ENCODE results near the gene NDUFS7. TPM values are rescaled to one million over a fixed set of nuclear protein-coding genes. Genes with fewer than 3 reads are reported as not detected.

Gene NDUFS7
- polyA plus RNA-seq, 3 donors: 119 to 232 (median 211) TPM

- Histone ChIP-seq H3K36me3 (replicated peaks in 1 of 2; ENCODE audit: control insufficient read depth in 1 of 2, insufficient read depth in 2 of 2, low read length in 2 of 2) (peaks cover 51 to 68% of the 10 kb centered on the region in 2 donors), H3K9ac (ENCODE audit: insufficient read depth, low read length, poor library complexity, severe bottlenecking) (no peak overlapping the region), H4K20me1 (ENCODE audit: insufficient read depth, low read length) (peaks cover 60% of the 10 kb centered on the region), H3K4me3 (replicated peaks in 1 of 3; ENCODE audit: low read depth in 2 of 3, low read length in 3 of 3) (no peak overlapping the region), H3K27ac (ENCODE audit: low read depth in 1 of 2, low read length in 2 of 2) (no peak overlapping the region), H3K9me3 (replicated peaks in 1 of 2; ENCODE audit: control insufficient read depth in 1 of 2, insufficient read depth in 1 of 2, low read length in 2 of 2) (no peaks in the 10 kb centered on the region), H2AFZ (ENCODE audit: insufficient read depth, low read depth, low read length, poor library complexity, severe bottlenecking) (no peak overlapping the region), H3K4me1 (ENCODE audit: control insufficient read depth in 1 of 2, insufficient read depth in 2 of 2, low read length in 2 of 2) (peaks cover 4 to 6% of the 10 kb centered on the region in 2 donors), H3K27me3 (ENCODE audit: control insufficient read depth in 2 of 2, insufficient read depth in 2 of 2, low read length in 2 of 2) (no peaks in the 10 kb centered on the region), H3K79me2 (ENCODE audit: insufficient read depth, low read length) (peaks cover 8% of the 10 kb centered on the region), H3K4me2 (replicated peaks; ENCODE audit: extremely low read depth, low read length, poor library complexity, severe bottlenecking) (no peak overlapping the region)
- Mint-ChIP-seq H3K4me1 (peaks cover 10% of the 10 kb centered on the region), H3K36me3 (peaks cover 26 to 56% of the 10 kb centered on the region in 2 donors), H3K9me3 (peaks cover 0 to 2% (median 0%) of the 10 kb centered on the region in 7 donors), H3K27ac (peak overlapping the region in 1 of 7 donors; percentile 52), H3K27me3 (ENCODE audit: low read depth in 3 of 3) (peaks cover 0 to 4% (median 1%) of the 10 kb centered on the region in 3 donors), H3K4me3 (no peak overlapping the region)
- TF ChIP-seq CTCF (IDR thresholded peaks at IDR 0.05): no peak
- intact Hi-C loops (cut with micrococcal nuclease): no loop called here
- 93% methylated on average over 45 of the region's 47 CpGs for WGBS (ENCODE audit: insufficient coverage)
- DNase-seq: no peak
Measured at GRCh38 chr19:1433119-1434039, 49.7 kb downstream of the NDUFS7 start.

- Histone ChIP-seq H3K27me3 (ENCODE audit: control insufficient read depth in 2 of 2, insufficient read depth in 2 of 2, low read length in 2 of 2) (no peaks in the 10 kb centered on the region), H3K36me3 (replicated peaks in 1 of 2; ENCODE audit: control insufficient read depth in 1 of 2, insufficient read depth in 2 of 2, low read length in 2 of 2) (peaks cover 46 to 62% of the 10 kb centered on the region in 2 donors), H3K79me2 (ENCODE audit: insufficient read depth, low read length) (peaks cover 14% of the 10 kb centered on the region), H3K4me1 (ENCODE audit: control insufficient read depth in 1 of 2, insufficient read depth in 2 of 2, low read length in 2 of 2) (peaks cover 5 to 11% of the 10 kb centered on the region in 2 donors), H4K20me1 (ENCODE audit: insufficient read depth, low read length) (peaks cover 60% of the 10 kb centered on the region), H3K27ac (ENCODE audit: low read depth in 1 of 2, low read length in 2 of 2) (no peak overlapping the region), H3K9me3 (replicated peaks in 1 of 2; ENCODE audit: control insufficient read depth in 1 of 2, insufficient read depth in 1 of 2, low read length in 2 of 2) (no peaks in the 10 kb centered on the region), H3K9ac (ENCODE audit: insufficient read depth, low read length, poor library complexity, severe bottlenecking) (no peak overlapping the region), H3K4me3 (replicated peaks in 1 of 3; ENCODE audit: low read depth in 2 of 3, low read length in 3 of 3) (no peak overlapping the region), H3K4me2 (replicated peaks; ENCODE audit: extremely low read depth, low read length, poor library complexity, severe bottlenecking) (no peak overlapping the region), H2AFZ (ENCODE audit: insufficient read depth, low read depth, low read length, poor library complexity, severe bottlenecking) (no peak overlapping the region)
- no peak overlapping the region for H3K27ac Mint-ChIP-seq
- intact Hi-C loops (cut with micrococcal nuclease): no loop called here
- TF ChIP-seq CTCF (IDR thresholded peaks at IDR 0.05): no peak
- peaks cover 0 to 4% (median 1%) of the 10 kb centered on the region in 3 donors for H3K27me3 Mint-ChIP-seq (ENCODE audit: low read depth in 3 of 3)
- WGBS (ENCODE audit: insufficient coverage): 95% methylated on average over 17 of the region's 17 CpGs
- peaks cover 26 to 53% of the 10 kb centered on the region in 2 donors for H3K36me3 Mint-ChIP-seq
- peaks cover 0 to 2% (median 0%) of the 10 kb centered on the region in 7 donors for H3K9me3 Mint-ChIP-seq
- no peak overlapping the region for H3K4me3 Mint-ChIP-seq
- no peak for DNase-seq
- H3K4me1 Mint-ChIP-seq: peaks cover 12% of the 10 kb centered on the region
Measured at GRCh38 chr19:1434040-1434366, 50.3 kb downstream of the NDUFS7 start.

Measured in CD14-positive monocyte (primary cell).